Stimulated activated CD4-positive, alpha-beta T cell treated with anti-CD3 and anti-CD28 coated beads, TNF-alpha, amount 100 ng/mL, for 1 hour (primary cell): ENCODE measurements around the gene AOPEP.

ENCODE experiments used
- DNase-seq, 3 donors: peaks; one replicate each; pipeline ENCODE4 v3.0.0-alpha.2; 2020; ENCODE audit warnings: low read depth in 3 of 3, low spot score in 1 of 3

Gene AOPEP, protein sequence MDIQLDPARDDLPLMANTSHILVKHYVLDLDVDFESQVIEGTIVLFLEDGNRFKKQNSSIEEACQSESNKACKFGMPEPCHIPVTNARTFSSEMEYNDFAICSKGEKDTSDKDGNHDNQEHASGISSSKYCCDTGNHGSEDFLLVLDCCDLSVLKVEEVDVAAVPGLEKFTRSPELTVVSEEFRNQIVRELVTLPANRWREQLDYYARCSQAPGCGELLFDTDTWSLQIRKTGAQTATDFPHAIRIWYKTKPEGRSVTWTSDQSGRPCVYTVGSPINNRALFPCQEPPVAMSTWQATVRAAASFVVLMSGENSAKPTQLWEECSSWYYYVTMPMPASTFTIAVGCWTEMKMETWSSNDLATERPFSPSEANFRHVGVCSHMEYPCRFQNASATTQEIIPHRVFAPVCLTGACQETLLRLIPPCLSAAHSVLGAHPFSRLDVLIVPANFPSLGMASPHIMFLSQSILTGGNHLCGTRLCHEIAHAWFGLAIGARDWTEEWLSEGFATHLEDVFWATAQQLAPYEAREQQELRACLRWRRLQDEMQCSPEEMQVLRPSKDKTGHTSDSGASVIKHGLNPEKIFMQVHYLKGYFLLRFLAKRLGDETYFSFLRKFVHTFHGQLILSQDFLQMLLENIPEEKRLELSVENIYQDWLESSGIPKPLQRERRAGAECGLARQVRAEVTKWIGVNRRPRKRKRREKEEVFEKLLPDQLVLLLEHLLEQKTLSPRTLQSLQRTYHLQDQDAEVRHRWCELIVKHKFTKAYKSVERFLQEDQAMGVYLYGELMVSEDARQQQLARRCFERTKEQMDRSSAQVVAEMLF

DNA sequence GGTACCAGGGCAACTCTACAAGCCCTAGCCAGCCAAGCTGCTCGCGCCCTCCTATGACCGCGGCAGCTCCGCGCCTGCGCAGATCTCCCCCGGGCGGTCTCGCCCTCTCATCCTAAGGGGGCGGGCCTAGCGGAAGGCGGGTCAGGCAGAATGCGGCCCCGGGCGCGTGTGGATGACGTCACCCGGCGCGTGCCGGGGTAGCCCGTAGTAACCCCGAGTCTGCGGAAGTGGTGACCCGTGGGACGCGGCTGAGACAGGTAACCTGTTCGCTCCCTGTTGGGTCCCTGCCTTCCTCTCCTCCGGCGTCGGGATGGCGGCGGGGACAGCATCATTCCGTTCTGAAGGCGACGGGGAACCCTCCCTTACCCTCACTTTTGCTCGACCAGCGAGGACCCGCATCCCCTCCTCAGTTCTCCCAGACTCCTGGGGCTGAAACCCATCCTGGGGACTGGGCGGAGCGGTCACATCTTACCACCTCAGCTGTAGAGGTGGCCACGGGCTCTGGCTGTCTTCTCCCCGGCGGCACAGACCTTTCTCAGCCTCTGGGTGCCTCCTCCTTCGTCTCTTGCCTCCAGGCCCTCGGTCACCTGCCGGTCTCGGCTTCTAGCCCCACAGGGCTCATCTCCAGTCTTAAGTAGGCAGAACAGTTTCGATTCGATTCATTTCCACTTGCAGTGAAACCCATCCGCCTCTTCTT lies at the start of gene AOPEP:
AOPEP (plus strand) TSS at position 205 of the 697 bp plus-strand sequence. CDS start 33,085 bp downstream, outside the sequence.
- DNase-seq = peak; percentile 96 to 99 (median 97)

DNA sequence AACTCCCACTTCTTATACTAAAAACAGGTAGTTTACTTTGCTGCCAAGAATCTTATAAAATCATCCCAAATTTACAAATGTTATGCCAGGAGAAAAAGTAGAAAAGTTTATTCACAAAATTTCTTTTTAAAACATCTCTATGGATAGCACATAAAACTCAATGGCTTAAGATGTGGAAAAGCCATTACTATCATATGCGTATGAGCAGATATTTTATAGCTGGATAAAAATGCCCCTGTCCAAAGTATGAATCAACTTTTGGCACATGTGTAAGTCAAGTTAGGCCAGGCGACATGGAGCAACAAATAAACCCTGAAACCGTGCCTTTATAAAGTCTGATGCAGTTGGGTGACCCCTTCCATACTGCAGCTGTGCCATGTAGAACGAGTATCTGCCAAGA lies 48.6 kb upstream of the AOPEP start:
- no peak for DNase-seq

DNA sequence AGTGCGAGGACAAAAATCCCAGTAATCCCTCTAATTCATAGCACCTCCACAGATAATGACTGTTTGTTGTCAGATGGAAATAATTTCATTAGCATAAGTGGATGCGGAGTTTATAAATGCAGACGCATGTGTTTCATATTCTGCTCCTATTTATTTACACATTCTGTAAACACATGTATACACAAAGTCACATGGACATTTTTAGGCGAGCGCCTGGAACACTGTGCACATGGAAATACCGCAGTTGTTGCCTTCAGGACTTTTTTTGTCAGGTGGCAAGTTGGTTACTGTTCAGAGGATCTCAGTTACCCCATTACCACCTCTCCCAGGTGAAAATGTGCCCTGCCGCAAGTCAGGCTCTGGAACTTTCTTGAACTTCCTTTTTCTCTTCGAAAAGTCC lies 46.9 kb upstream of the AOPEP start:
- no peak for DNase-seq

DNA sequence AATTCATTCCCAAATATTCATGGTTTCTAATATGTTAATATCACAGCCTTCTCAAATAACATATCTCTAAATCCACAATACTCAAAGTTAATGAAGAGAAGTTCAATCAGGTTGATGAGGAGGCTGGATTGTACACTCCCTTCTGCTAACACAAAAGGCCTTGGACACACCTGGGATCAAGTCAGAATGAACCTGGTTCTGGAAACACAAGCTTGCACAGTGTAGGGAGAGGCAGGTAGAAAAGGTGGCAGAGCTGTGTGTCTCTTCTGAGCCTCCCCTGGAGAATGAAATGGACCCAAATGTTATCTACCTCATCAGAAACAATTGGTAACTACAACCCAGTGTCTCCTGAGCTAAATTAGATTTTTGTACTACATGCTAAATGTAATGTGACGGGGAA lies 46.5 kb upstream of the AOPEP start:
- no peak for DNase-seq

DNA sequence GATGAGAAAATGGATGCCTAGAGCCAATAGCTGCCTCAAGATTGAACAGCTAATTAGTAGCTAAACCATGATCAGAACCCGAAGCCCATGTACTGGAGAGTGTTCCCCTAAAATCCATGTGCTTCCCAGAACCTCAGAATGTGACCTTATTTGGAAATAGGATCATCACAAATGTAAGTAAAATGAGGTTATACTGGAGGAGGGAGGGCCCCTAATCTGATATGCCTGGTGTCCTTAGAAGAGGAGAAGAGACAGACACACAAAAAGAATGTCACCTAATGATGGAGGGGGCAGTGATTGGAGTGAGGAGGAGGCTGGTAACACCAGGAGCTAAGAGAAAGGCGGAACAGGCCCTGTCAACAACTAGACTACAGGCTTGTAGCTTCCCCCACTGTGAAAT lies 45.9 kb upstream of the AOPEP start:
- DNase-seq = no peak

DNA sequence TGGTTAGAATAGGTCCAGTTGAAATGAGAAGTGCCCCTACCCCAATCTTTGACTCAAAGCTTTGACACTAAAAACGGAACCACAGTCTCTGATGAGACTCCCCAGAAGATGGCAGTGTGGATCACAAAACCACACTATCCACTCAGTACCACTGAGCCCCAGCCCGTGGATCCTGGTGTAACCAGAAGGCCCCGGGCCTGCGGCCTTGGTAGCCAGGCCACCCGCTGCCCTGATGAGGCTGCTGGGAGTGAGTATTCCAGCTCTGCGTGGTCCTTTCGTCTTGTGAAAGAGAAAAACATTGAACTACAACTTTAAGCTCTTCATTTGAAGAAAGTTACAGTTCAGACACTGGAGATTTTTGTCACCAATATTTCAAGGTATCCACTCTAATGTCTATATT lies 45.0 kb upstream of the AOPEP start:
- peak; percentile 4 to 27 (median 22) for DNase-seq

DNA sequence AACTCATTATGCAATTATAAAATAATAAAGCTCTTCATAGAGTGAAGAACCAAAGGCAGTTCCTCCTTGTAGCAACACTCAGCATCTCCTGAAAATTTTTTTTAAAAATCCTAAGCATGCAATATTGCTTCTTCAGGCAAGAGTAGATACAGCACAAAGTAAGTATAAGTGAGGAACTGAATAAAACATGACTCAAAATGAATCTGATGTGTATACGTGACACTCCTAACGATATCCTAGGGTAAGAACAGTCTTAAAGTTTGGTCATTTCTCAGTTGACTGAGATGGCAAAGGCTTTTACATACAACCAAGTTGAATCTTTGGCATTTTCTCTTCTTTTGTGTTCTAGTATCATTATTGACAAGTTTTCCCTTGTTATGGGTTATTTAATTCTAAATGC lies 41.1 kb upstream of the AOPEP start:
- no peak for DNase-seq

DNA sequence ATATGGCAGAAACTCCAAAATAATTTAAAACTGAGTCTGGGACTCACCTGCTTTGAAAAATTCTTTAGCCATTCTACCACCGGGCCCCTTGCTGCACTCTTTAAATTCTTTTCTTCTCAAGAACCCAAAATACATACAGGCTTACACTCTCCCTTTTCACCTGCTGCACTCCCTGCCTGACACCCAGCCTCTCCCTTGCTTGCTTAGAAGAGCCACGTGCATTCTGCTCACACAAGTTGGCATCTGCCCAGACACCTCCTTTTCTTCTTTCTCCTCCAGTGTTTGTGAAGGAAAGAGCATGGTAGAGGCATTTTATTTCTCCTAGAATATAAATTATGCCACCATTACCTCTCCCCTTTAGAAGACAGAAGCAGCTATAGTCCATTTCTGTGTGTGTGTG lies 39.0 kb upstream of the AOPEP start:
- no peak for DNase-seq

DNA sequence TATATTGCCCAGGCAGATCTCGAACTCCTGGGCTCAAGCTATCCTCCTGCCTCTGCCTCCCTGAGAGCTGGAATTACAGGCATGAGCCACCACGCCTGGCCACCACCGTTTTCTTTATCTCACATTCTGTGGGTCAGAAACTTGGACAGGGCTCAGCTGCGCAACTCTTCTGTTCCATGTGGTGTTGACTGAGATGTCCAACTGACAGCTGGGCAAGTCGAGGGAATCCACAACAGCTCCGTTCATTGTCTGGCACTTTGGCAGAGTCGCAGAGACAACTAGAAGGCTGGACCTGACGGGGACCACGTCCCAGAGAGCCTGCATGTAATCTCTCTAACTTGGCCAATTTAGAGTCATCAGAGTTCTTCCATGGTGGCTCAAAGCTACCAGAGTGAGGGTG lies 36.2 kb upstream of the AOPEP start:
- DNase-seq = no peak

DNA sequence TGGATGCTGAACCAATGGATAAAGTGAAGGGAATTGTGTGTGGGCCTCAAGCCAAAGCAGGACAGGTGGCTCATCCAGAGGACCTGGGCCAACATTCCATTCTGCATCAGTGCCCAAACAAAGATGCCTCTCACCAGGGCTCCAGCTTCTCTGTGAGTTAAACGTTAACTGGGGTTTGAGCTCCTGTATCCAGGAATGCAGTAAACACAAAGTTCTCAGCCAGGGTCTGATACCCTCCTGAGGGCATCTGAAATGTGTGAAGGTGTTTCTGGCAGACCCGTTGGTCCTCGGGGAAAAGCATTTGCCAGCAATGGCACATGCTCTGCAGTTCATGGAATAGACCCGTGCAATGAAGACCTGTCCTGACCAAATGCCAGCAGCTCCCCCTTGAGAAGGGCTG lies 33.9 kb upstream of the AOPEP start:
- DNase-seq = no peak

DNA sequence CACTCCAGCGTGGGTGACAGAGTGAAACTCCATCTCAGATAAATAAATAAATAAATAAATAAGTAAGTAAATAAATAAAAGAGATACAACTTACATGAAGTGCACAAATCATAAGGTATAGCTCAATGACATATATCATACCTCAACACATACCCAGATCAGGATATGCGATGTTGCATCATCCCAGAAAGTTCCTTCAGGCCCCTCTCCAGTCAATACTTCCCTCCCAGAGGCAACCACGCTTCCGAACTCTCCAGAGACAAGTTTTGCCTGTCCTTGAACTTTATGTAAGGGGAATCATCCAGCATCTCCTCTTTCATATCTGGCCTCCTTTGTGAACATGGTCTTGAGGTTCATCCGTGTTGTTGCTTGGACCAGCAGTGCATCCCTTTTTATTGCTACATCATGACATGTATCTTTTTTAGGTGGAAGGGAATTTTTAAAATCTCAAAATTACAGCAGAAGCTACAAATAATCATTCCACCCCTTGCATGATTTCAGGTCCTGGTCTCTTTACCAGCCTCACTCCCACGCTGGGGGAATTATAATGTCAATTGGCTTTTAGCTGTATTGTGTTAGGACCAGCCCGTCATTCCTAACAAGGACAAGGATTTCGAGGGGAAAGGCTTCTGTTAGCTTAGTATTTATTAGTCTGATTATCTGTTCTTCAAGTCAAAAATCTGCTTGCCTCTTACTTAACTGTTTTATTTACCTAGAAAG lies 32.9 kb upstream of the AOPEP start:
- no peak for DNase-seq

DNA sequence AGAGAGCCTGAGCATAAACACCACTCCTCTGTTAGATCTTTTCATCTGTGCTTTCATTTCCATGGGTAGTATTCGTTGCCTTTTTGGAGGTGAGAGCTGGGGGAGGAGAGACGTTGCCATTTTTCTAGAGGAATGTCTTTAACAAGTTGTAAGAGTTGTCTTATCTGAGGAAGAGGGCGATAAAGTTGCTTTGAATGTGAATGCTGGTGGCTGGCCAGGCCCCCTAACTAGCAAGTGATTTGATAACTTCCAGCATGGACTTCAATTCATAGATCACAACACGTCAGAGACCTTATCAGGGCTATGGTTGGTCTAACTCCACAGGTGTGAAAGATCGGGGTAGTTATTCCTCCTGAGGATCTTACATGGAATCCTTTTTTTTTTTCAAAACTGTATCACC lies 30.0 kb upstream of the AOPEP start:
- no peak for DNase-seq

DNA sequence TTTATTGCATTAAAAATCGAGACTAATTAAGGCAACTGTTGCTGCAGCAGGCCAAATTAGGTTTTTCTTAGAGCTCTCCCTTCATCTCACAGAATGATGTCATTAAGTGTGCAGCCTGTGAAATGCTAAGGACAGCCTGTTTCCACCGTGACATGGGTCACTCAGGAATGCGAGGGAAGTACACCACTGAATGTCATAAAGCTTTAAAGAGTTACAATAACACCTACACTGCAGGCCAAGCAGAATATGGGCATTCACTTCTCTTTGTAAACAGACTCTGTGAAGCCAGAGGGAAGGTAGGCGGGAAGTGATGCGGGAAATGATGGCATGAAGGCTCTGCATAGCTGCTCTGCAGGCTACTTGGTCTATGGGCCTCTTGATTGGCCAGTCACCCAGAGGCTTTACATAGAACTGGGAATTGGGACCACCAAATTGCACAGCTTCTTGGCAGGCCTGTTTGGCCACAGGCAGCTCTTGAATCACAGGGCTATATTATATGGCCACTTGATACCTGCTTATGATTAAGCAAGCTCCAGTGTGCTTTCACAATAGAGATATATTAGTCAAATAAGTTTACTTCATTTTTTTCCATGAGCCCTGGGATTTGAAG lies 28.4 kb upstream of the AOPEP start:
- DNase-seq = no peak

DNA sequence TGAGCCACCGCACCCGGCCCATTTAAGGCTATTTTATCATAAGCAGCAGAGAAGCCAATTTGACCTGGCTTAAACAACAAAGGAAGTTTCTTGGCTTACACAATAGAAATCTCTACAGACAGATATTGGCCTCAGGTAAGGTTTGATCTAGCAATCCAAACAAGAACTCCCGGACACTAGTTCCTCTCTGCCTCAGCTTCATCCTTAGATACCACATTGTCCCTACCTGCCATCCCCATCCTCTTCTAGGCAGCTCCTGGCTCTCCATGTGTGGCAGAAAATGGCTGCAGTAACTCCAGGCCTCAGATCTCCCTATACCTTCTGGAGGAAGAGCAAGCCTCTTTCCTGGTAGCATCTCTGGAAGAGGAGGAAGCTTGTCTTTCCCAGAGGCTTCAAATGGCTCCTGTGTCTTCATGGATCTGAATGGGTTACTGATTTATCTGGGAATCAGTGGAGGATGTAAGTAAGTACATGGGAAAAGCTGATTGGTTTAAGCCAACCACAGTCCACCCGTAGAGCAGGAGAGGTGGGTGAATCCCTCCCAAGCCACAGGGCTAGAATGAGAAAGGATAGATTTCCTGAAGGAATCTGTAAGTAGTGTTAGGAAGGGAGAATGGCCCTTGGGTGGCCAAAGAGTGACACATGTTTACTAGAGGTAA lies 26.7 kb upstream of the AOPEP start:
- no peak for DNase-seq

DNA sequence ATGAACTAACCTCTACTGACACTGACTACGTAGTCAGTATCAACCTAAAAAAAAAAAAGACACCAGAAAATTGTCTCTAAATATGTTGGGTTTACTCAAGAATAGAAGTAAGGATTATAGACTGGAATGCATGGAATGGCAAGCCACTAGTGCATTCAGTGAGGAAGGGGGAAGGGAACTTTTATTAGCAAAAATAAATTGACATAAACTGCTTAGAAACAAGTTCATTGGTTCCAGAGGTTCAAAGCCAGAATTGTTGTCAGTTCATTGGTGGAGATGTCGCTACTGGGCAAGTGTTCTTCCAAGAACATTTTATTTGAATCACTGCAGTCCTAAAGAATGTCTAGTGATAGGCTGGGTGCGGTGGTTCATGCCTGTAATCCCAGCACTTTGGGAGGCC lies 26.1 kb upstream of the AOPEP start:
- DNase-seq = no peak

DNA sequence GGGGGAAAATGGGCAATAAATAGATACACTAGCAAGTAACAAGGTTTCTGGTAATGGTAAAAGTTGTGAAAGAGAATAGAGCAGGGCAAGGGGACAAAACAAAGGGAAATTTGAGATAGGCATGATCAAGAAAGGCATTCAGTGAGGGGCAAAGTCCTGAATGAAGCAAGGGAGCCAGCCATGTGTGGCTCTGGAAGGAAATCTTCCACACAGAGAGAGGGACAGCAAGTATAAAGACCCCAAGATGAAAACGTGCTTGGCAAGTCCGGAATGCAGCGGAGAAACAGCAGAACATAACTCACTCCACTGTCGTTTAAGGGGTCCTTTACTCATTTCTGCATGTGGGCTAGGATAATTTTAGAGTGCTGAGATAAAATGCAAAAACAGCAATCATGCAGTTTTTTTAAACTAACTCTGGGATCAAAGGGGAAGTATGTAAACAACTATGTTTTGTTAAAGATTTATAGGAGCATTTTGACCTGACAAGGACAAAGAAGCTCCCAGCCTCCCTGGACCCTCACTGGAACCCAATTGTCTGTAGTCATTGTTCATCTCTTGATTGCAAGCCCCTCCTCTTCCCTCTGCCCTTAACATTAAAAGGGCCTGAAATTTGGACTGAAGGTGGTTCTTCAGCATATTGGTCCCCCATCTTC lies 22.9 kb upstream of the AOPEP start:
- DNase-seq = no peak

DNA sequence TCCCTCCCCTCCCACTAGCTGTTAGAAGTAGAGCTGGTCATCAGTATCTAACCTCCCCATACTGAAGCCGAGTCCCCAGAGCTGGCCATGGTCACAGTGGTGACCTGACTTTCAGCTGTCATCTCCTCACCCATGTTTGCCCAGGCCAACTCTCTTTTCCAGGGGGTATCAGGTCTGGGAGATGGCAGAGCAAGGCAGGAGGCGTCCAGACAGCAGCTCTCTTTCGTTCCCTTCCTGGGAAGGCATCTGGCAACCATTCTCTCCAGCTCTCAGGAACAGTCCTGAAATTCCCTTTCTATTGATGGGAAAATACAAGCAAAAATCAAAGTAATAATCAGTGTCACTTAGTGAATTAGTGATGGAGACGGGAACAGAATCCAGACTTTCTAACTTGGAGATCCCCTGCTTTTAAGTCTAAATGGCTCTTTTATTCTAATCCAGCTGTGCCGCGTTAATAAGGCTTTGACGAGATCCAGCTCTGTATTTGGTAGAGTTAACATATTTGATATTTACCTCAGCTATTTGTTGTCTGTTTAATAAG lies 21.3 kb upstream of the AOPEP start:
- no peak for DNase-seq

DNA sequence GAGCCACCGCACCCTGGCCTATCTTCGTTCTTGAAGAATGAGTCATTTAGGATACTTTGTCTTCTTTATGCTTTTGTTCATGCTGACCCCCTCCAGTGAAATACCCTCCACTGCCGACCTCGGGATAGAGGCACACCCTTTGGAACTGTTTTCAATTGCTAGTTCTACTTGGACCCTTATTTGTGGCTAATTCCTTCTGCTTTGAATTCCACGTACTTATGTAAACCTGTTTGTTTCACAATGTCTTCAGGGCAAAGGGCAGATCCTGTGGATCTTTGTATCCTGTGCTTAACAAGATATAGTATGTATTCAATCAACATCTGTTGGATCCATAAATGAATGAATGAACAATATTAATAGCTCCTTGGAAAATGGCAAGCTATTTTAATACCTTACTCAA lies 19.6 kb upstream of the AOPEP start:
- DNase-seq = no peak

DNA sequence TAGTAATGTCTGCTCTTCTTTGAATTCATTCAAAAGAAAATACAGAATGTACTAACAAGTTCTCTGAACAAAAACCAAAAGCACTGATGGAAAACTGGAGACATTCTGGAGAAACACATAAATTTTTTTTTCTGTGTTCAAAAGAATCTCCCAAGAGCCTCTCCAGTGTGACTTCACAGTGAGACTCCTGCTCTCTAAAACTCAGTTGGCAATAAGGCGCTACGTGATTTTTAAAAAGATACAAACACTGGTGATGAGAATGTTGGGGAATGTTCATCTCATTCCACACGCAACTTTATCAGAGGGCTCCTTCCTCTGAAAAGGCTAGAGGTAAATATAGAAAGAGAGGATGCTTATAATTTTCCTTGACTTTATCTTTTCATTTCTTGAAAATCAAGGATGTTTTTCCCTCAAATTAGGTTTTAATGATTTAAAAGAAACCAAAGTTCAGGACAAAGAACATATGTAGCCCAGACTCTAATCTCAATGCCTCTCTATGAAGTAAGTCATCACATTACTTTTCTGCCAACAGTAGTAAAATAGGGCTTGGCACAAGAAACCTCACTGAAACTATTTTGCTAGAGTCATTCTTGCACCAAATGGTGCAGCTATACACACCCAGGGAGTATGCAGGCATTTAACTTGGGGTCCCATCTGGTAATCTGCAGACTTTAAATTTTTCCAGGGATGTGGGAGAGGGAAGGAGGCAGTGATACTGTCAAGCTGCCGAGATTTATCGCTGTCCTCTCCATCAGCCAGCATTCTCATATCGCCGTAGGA lies 12.9 kb upstream of the AOPEP start:
- DNase-seq = no peak
